ENCODE results near the gene GRAMD1B.
"Not testable (repeated sequence)": the region's sequence is repeated elsewhere in the genome, so short reads cannot be mapped to it uniquely, and the experiment has no call there.

GRAMD1B gene

GRCh38 chr11:123567466-123567865 is 137.4 kb downstream of the GRAMD1B start:
- no peak for DNase-seq (ENCODE audit: low read depth in 3 of 3)

GRCh38 chr11:123568367-123568870 is 138.3 kb downstream of the GRAMD1B start:
- no peak for DNase-seq (ENCODE audit: low read depth in 3 of 3)

- DNase-seq (ENCODE audit: low read depth in 3 of 3): no peak
These were observed 139.3 kb downstream of the GRAMD1B start for GRCh38 chr11:123569393-123569792.

DNA sequence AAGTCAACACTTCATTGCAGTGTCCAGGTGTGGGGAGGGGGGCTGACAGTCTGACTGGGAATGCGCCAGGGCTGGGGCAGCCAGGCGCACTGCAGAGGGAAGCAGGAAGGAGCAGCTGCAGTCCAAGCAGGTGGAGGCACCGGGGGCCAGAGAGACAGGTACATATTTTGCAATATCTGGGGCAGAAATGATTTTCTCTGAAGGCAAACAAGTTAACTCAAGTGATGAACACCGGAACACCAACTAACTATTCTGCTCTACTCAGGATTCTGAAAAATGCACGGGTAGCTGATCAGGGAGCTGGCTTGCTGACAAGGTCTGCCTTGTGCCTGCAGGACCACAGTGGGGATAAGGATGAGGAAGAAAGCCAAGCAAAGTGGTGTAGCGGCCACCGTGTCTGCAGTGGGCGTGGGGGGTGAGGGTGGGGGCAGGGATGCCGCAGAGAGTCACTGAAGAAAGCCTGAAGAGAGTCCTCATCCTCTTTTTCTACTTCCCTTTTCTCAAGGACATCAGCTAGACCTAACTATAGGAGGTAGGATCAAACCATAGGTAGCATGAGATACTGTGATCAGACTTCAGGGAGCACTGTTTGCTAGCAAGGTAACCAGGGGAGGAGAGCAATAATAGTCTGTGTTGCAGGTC is 141.0 kb downstream of the GRAMD1B start:
- no peak for DNase-seq (ENCODE audit: low read depth in 3 of 3)

- not testable (repeated sequence) for DNase-seq (ENCODE audit: low read depth in 3 of 3)
These were observed 142.7 kb downstream of the GRAMD1B start for GRCh38 chr11:123572791-123573190.

DNA sequence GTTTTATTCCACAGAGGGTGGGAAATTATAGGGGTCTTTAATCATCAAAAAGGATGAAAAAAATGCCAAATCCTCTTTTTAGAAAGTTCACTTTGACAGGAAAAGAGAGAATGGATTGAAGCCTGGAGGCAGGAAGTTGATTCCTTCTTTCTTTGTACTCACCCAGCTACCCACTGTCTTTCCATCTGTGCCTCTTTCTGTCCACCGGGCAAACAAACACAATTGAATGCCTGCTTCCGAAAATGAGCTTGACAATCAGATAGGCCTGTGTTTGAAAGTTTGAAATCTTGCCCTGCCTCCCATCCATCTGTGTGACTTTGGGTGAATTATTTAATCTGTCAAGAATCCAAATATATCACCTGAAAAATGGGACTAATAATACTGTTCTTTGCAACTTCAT is 143.2 kb downstream of the GRAMD1B start:
- no peak for DNase-seq (ENCODE audit: low read depth in 3 of 3)

GRCh38 chr11:123575441-123575840 is 145.4 kb downstream of the GRAMD1B start:
- DNase-seq (ENCODE audit: low read depth in 3 of 3): no peak

GRCh38 chr11:123576082-123576481 is 146.0 kb downstream of the GRAMD1B start:
- DNase-seq (ENCODE audit: low read depth in 3 of 3): no peak

DNA sequence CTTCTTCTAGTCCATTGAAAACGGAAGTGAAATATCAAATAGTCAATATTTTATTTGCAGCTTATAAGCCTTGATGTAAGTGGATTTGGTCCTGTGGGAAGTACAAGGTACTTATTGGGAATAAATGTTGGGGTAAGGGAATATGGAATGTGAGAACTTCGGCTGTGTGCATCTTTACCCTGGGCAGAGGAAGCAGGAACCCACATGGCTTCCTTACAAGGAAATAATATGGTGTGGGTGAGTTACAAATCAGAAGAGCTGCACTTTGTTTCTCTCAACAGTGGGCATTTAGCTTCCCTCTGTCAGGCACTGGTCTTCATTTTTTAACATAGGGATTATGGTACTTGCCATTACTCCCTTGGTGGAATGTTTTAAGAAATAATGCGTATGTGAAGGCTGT is 146.4 kb downstream of the GRAMD1B start:
- DNase-seq (ENCODE audit: low read depth in 3 of 3): no peak

- DNase-seq (ENCODE audit: low read depth in 3 of 3): peak; percentile 32 to 53 (median 42)
These were observed 147.1 kb downstream of the GRAMD1B start for GRCh38 chr11:123577081-123577598.

- DNase-seq (ENCODE audit: low read depth in 3 of 3): no peak
These were observed 148.9 kb downstream of the GRAMD1B start for GRCh38 chr11:123578778-123579481.

DNA sequence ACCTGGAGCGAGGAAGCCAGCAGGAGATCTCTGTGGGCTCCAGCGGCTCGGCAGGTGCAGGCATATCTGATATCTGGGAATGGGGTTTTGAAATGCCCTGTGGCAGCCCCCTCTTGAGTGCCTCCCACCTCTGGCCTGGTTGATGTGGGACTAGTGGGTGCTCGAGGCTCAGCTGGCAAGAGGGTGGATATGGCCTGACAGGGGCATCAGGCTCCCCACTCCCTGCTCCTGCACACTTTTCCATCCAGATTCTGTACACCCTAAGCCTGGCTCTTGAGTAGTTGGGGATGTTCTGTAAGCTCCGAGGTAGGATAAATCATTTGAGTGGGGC is 149.4 kb downstream of the GRAMD1B start:
- DNase-seq (ENCODE audit: low read depth in 3 of 3): no peak

- no peak for DNase-seq (ENCODE audit: low read depth in 3 of 3)
These were observed 150.1 kb downstream of the GRAMD1B start for GRCh38 chr11:123580137-123580536.

- peak; percentile 38 to 45 (median 40) for DNase-seq (ENCODE audit: low read depth in 3 of 3)
These were observed 150.6 kb downstream of the GRAMD1B start for GRCh38 chr11:123580557-123581275.

GRCh38 chr11:123581651-123582399 is 151.8 kb downstream of the GRAMD1B start:
- DNase-seq (ENCODE audit: low read depth in 3 of 3): no peak

GRCh38 chr11:123582992-123583504 is 153.0 kb downstream of the GRAMD1B start:
- DNase-seq (ENCODE audit: low read depth in 3 of 3): no peak

GRCh38 chr11:123584186-123584585 is 154.1 kb downstream of the GRAMD1B start:
- DNase-seq (ENCODE audit: low read depth in 3 of 3): no peak

- no peak for DNase-seq (ENCODE audit: low read depth in 3 of 3)
These were observed 154.7 kb downstream of the GRAMD1B start for GRCh38 chr11:123584737-123585136.

- no peak for DNase-seq (ENCODE audit: low read depth in 3 of 3)
These were observed 155.1 kb downstream of the GRAMD1B start for GRCh38 chr11:123585206-123585605.

DNA sequence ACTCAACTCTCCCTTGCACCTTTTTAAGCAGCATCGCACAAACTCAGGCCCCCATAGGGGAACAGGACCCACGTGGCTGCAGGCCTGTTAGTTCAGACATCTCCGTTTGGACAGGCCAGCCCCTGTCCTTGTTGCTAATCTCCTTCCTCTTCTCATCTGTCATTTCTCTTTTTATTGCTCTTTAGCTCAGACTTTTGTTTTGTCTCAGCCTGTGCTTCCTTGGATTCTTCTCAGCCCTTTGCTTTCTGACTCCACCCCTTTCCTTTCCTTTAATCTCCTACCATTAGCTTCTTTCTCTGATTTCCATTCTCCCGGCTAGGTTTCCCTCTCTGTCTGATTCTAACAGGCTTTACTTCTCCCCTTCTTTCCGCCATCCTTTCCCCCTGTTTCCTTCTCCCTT is 155.6 kb downstream of the GRAMD1B start:
- DNase-seq (ENCODE audit: low read depth in 3 of 3): no peak

GRCh38 chr11:123586568-123586967 is 156.5 kb downstream of the GRAMD1B start:
- no peak for DNase-seq (ENCODE audit: low read depth in 3 of 3)

GRCh38 chr11:123587044-123587443 is 157.0 kb downstream of the GRAMD1B start:
- no peak for DNase-seq (ENCODE audit: low read depth in 3 of 3)

Data from stimulated activated CD4-positive, alpha-beta T cell treated with anti-CD3 and anti-CD28 coated beads, TNF-alpha, amount 100 ng/mL, for 4 hours (primary cell).